Endodermal cell (in vitro differentiated cells): ENCODE results near the gene MORN2. TPM values are rescaled to one million over a fixed set of nuclear protein-coding genes. Genes with fewer than 3 reads are reported as not detected.

ENCODE experiments used
- DNase-seq: peaks from one replicate; pipeline ENCODE4 v3.0.0-alpha.2; 2017
- H3K27ac ChIP-seq: 2 replicates; pipeline ENCODE4 v1.5.1; 2013; ENCODE audit warnings: mild to moderate bottlenecking, low read depth, low read length, moderate library complexity
- H3K27me3 ChIP-seq: 2 replicates; pipeline ENCODE4 v1.6.1; 2013; ENCODE audit warnings: mild to moderate bottlenecking, low read length, moderate library complexity; ENCODE audit not compliant: insufficient read depth, control insufficient read depth, poor library complexity, severe bottlenecking
- H3K36me3 ChIP-seq: 2 replicates; pipeline ENCODE4 v1.7.0; 2013; ENCODE audit warnings: mild to moderate bottlenecking, low read length, moderate library complexity; ENCODE audit not compliant: control insufficient read depth, insufficient read depth
- H3K4me1 ChIP-seq: one replicate; pipeline ENCODE4 v1.7.0; 2013; ENCODE audit warnings: low read length; ENCODE audit not compliant: control insufficient read depth, insufficient read depth
- H3K4me3 ChIP-seq: 2 replicates; pipeline ENCODE4 v1.5.1; 2013; ENCODE audit warnings: mild to moderate bottlenecking, low read length, moderate library complexity
- H3K9ac ChIP-seq: 2 replicates; pipeline ENCODE4 v1.6.1; 2013; ENCODE audit warnings: mild to moderate bottlenecking, low read length, moderate library complexity; ENCODE audit not compliant: poor library complexity, severe bottlenecking; ENCODE audit errors: extremely low read depth
- H3K9me3 ChIP-seq: 2 replicates; pipeline ENCODE4 v1.6.1; 2013; ENCODE audit warnings: mild to moderate bottlenecking, low read length, moderate library complexity; ENCODE audit not compliant: control insufficient read depth
- H3K27ac Mint-ChIP-seq: 2 replicates; pipeline ENCODE4 v1.8.0; 2020; ENCODE audit warnings: mixed read lengths
- H3K27me3 Mint-ChIP-seq: 2 replicates; pipeline ENCODE4 v1.8.0; 2021; ENCODE audit warnings: mild to moderate bottlenecking, mixed read lengths; ENCODE audit not compliant: insufficient read depth
- H3K36me3 Mint-ChIP-seq: 2 replicates; pipeline ENCODE4 v1.8.0; 2020; ENCODE audit warnings: low read depth, mixed read lengths
- H3K4me1 Mint-ChIP-seq: 2 replicates; pipeline ENCODE4 v1.8.0; 2020; ENCODE audit warnings: mixed read lengths
- H3K4me3 Mint-ChIP-seq: 2 replicates; pipeline ENCODE4 v1.8.0; 2020; ENCODE audit warnings: mild to moderate bottlenecking, moderate library complexity, mixed read lengths
- H3K9me3 Mint-ChIP-seq: 2 replicates; pipeline ENCODE4 v1.8.0; 2020; ENCODE audit warnings: mild to moderate bottlenecking, mixed read lengths
- WGBS, 2 experiments: methylation state at CpG; one replicate each; pipeline versions ENCODE4 v1.1.5 to v1.1.7; 2013; ENCODE audit warnings: missing lambda C conversion rate in 2 of 2, mixed read lengths in 1 of 2; ENCODE audit not compliant: insufficient coverage in 1 of 2, insufficient read length in 1 of 2; 5-methylcytosine and 5-hydroxymethylcytosine counted together
- total RNA-seq, 2 donors: library from RNA; stranded (reverse); fragmentation: NEBNext Ultra II Directional in 1 of 2; extraction: Animal tissue kit (Norgen Biotek cat#: 25700) in 1 of 2; gene quantifications; 2 replicates in 1 of 2; 3 replicates in 1 of 2; pipeline ENCODE4 v1.2.1, GENCODE V29; 2021
- TF ChIP-seq, protein P1 (sequence below): fragments of 200-600 bp; sonication (generic); conservative IDR thresholded peaks from 2 replicates; pipeline ENCODE4 v1.5.0; 2021; ENCODE audit warnings: antibody characterized with exemption, mild to moderate bottlenecking

Gene MORN2
- total RNA-seq, 2 donors from 2014 or later, result 13.7 to 27.5 TPM

- TF ChIP-seq, protein P1, sequence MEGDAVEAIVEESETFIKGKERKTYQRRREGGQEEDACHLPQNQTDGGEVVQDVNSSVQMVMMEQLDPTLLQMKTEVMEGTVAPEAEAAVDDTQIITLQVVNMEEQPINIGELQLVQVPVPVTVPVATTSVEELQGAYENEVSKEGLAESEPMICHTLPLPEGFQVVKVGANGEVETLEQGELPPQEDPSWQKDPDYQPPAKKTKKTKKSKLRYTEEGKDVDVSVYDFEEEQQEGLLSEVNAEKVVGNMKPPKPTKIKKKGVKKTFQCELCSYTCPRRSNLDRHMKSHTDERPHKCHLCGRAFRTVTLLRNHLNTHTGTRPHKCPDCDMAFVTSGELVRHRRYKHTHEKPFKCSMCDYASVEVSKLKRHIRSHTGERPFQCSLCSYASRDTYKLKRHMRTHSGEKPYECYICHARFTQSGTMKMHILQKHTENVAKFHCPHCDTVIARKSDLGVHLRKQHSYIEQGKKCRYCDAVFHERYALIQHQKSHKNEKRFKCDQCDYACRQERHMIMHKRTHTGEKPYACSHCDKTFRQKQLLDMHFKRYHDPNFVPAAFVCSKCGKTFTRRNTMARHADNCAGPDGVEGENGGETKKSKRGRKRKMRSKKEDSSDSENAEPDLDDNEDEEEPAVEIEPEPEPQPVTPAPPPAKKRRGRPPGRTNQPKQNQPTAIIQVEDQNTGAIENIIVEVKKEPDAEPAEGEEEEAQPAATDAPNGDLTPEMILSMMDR, result no peak
- no peak overlapping the region for H3K27ac Mint-ChIP-seq
- WGBS, 2 experiments, result 0 to 57% methylated on average over 1 of the region's 1 CpG
Observed at GRCh38 chr2:38912619-38913018, 36.8 kb downstream of the MORN2 start.

GRCh38 chr2:38922389-38922788, 46.6 kb downstream of the MORN2 start:
- H3K4me1 ChIP-seq, result no peaks in the 10 kb centered on the region
- H3K9me3 ChIP-seq, result no peaks in the 10 kb centered on the region
- Mint-ChIP-seq H3K4me3 (no peak overlapping the region), H3K36me3 (no peaks in the 10 kb centered on the region), H3K27ac (no peak overlapping the region), H3K4me1 (peaks cover 5% of the 10 kb centered on the region), H3K27me3 (no peaks in the 10 kb centered on the region), H3K9me3 (no peaks in the 10 kb centered on the region)
- DNase-seq, result no peak
- WGBS, 2 experiments, result 91 to 100% methylated on average over 2 to 4 of the region's 4 CpGs
- H3K27ac ChIP-seq, result no peak overlapping the region
- TF ChIP-seq, protein P1, result no peak
- no peak overlapping the region for H3K4me3 ChIP-seq
- H3K27me3 ChIP-seq, result no peaks in the 10 kb centered on the region
- H3K36me3 ChIP-seq, result no peaks in the 10 kb centered on the region
- H3K9ac ChIP-seq, result no peak overlapping the region

More at GRCh38 chr2:38912619-38913018, 36.8 kb downstream of the MORN2 start:
- Histone ChIP-seq H3K27ac (no peak overlapping the region), H3K9me3 (no peaks in the 10 kb centered on the region), H3K27me3 (no peaks in the 10 kb centered on the region), H3K4me1 (no peaks in the 10 kb centered on the region), H3K36me3 (no peaks in the 10 kb centered on the region), H3K9ac (no peak overlapping the region), H3K4me3 (no peak overlapping the region)
- no peak for DNase-seq
- H3K36me3 Mint-ChIP-seq, result no peaks in the 10 kb centered on the region
- H3K27me3 Mint-ChIP-seq, result no peaks in the 10 kb centered on the region
- no peak overlapping the region for H3K4me3 Mint-ChIP-seq
- H3K9me3 Mint-ChIP-seq, result no peaks in the 10 kb centered on the region
- no peaks in the 10 kb centered on the region for H3K4me1 Mint-ChIP-seq

GRCh38 chr2:38922902-38923301, 47.1 kb downstream of the MORN2 start:
- Histone ChIP-seq H3K27me3 (no peaks in the 10 kb centered on the region), H3K27ac (no peak overlapping the region), H3K9me3 (no peaks in the 10 kb centered on the region), H3K36me3 (no peaks in the 10 kb centered on the region), H3K4me1 (no peaks in the 10 kb centered on the region), H3K4me3 (no peak overlapping the region), H3K9ac (no peak overlapping the region)
- Mint-ChIP-seq H3K27me3 (no peaks in the 10 kb centered on the region), H3K9me3 (no peaks in the 10 kb centered on the region), H3K4me1 (peaks cover 5% of the 10 kb centered on the region), H3K4me3 (no peak overlapping the region), H3K36me3 (no peaks in the 10 kb centered on the region), H3K27ac (no peak overlapping the region)
- 87% methylated on average over 2 of the region's 2 CpGs; no CpG with 5 or more reads in 1 of the 2 experiments for WGBS, 2 experiments
- TF ChIP-seq, protein P1, result no peak
- DNase-seq, result no peak
